GM21529 (cell line): Measurements from ENCODE around the gene LYRM9.
"Not testable (repeated sequence)": the region's sequence is repeated elsewhere in the genome, so short reads cannot be mapped to it uniquely, and the experiment has no call there.

Experiments used
- ATAC-seq: cut with Tn5 transposase; IDR thresholded peaks from one replicate; pipeline ENCODE4 v1.9.1; 2021; ENCODE audit not compliant: unreplicated experiment

Gene LYRM9

GRCh38 chr17:27892866-27893769 is at the start of gene LYRM9:
TSS of gene LYRM9 (minus strand) at chr17:27893365. CDS start at chr17:27882694, 10,671 bp downstream.
- peak; percentile 95 for ATAC-seq

- no peak for ATAC-seq
Observed at GRCh38 chr17:27940503-27941428, 47.6 kb upstream of the LYRM9 start.

GRCh38 chr17:27939474-27940465 is 46.6 kb upstream of the LYRM9 start:
- no peak for ATAC-seq

GRCh38 chr17:27938864-27939263 is 45.7 kb upstream of the LYRM9 start:
- ATAC-seq = no peak

GRCh38 chr17:27938241-27938640 is 45.1 kb upstream of the LYRM9 start:
- no peak for ATAC-seq

- ATAC-seq = no peak
Observed at GRCh38 chr17:27937025-27937546, 43.9 kb upstream of the LYRM9 start.

GRCh38 chr17:27930000-27930399 is 36.8 kb upstream of the LYRM9 start:
- ATAC-seq = no peak

- no peak for ATAC-seq
Observed at GRCh38 chr17:27928587-27928986, 35.4 kb upstream of the LYRM9 start.

GRCh38 chr17:27927781-27928180 is 34.6 kb upstream of the LYRM9 start:
- no peak for ATAC-seq

- no peak for ATAC-seq
Observed at GRCh38 chr17:27921599-27921998, 28.4 kb upstream of the LYRM9 start.

DNA sequence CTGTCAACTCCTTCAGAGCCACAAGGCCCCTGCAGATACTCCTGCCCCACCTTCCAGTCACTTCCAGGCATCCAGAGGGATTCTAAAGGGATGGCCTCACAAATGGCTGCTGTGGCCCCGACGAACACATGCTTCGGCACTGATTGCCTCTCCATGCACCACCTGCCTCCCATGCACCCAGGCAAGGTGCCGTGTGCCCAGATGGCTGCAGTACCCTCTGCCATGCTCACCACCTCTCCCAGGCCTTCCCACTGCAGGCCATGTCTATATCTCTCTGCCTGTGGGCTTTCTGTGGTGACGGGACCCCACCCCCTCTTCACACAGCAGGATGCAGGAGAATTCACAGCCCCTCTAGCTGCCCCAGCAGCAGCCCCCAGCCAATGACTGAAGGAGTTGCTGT is 27.9 kb upstream of the LYRM9 start:
- no peak for ATAC-seq

DNA sequence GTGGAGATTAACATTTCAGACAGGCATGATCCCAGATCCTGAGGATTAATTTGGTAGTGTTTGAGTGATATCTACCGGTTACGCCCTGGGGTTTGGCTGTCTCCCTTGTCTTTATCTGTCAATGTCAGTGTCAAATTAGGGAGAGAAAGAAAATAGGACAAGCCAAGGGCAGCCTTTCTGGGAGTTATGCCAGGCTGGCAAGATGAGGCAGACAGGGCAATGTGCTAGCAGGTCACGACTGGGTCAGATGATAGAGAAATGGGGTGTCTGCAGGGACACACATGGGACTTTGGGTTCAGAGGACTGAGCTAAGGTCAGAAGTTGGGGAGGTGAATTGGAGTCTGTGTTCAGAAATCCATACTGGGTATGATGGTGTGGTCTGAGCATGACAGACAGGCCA is 27.4 kb upstream of the LYRM9 start:
- no peak for ATAC-seq

GRCh38 chr17:27919079-27919478 is 25.9 kb upstream of the LYRM9 start:
- no peak for ATAC-seq

GRCh38 chr17:27918498-27918897 is 25.3 kb upstream of the LYRM9 start:
- no peak for ATAC-seq

GRCh38 chr17:27917000-27917399 is 23.8 kb upstream of the LYRM9 start:
- ATAC-seq = no peak

DNA sequence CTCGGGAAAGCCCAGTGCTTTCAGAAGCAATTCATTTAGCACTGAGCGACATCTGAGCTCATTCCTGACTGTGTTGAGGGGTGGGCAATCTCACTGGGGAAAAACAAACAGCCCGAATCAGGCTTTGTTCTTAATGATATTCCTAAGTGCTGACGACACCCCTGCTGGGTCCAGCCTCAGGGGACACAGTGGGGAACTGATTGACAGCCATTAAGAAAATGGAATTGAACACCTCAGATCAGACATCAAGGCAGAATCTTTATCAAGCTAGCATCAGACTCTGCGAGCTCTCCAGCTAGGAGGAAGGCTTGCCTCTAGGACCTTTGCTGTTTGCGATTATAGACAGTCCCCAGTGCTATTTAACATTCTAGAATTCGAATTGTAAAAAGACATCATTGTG is 22.5 kb upstream of the LYRM9 start:
- no peak for ATAC-seq

DNA sequence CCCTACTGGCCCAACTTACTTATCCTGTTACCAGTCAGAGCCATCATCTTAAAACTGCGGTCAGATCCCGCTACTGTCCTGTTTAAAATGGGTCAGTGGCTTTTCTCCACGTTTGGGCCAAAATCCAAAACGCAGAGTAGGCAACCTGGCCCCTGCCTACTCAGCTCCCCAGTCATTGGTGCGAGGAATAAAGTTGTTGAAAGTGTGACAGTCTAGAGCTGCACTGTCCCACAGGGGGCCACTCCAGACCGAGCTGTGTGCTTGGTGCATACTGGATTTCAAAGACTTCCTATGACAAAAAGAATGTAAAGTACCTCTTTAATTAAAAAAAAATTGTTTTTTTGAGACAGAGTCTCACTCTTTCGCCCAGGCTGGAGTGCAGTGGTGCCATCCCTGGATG is 21.2 kb upstream of the LYRM9 start:
- ATAC-seq = no peak

DNA sequence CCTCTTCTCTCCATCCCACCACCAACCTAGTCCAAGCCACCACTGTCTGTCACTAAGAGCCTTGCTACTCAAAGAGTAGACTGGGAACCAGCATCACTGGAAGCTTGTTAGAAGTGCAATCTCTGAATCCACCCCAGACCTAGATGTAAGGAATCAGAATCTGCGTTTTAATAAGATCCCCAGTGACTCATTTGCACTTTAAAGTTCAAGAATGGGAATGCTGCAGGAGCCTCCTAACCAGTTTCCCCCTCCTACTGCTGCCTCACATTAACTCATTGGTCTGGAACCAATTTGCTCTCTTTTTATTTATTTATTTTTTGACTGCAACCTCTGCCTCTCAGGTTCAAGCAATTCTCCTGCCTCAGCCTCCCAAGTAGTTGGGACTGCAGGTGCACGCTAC is 19.8 kb upstream of the LYRM9 start:
- no peak for ATAC-seq

DNA sequence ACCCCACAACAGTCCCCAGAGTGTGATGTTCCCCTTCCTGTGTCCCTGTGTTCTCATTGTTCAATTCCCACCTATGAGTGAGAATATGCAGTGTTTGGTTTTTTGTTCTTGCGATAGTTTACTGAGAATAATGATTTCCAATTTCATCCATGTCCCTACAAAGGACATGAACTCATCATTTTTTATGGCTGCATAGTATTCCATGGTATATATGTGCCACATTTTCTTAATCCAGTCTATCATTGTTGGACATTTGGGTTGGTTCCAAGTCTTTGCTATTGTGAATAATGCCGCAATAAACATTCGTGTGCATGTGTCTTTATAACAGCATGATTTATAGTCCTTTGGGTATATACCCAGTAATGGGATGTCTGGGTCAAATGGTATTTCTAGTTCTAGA is 19.1 kb upstream of the LYRM9 start:
- ATAC-seq = not testable (repeated sequence)

DNA sequence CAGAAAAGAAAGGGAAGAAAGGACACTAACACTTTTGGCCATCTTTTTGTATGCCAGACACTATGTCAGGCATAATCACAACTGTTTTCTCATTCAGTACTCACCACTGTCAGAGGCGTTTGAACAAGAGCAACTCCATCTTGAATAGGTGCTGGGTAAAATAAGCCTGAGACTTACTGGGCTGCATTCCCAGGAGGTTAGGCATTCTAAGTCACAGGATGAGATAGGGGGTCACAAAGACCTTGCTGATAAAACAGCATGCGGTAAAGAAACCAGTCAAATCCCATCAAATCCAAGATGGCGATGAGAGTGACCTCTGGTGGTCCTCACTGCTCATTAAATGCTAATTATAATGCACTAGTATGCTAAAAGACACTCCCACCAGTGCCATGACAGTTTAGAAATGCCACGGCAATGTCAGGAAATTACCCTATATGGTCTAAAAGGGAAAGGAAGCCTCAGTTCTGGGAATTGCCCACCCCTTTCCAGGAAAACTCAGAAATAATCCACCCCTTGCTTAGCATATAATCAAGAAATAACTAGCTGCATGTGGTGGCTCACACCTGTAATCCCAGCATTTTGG is 14.9 kb upstream of the LYRM9 start:
- ATAC-seq = no peak
